HG03280 (cell line): ENCODE data around the gene TNFRSF14.

Source experiments
- ATAC-seq: cut with Tn5 transposase; IDR thresholded peaks from one replicate; pipeline ENCODE4 v1.9.1; 2021; ENCODE audit warnings: mild to moderate bottlenecking, moderate library complexity; ENCODE audit not compliant: unreplicated experiment

TNFRSF14 gene

DNA sequence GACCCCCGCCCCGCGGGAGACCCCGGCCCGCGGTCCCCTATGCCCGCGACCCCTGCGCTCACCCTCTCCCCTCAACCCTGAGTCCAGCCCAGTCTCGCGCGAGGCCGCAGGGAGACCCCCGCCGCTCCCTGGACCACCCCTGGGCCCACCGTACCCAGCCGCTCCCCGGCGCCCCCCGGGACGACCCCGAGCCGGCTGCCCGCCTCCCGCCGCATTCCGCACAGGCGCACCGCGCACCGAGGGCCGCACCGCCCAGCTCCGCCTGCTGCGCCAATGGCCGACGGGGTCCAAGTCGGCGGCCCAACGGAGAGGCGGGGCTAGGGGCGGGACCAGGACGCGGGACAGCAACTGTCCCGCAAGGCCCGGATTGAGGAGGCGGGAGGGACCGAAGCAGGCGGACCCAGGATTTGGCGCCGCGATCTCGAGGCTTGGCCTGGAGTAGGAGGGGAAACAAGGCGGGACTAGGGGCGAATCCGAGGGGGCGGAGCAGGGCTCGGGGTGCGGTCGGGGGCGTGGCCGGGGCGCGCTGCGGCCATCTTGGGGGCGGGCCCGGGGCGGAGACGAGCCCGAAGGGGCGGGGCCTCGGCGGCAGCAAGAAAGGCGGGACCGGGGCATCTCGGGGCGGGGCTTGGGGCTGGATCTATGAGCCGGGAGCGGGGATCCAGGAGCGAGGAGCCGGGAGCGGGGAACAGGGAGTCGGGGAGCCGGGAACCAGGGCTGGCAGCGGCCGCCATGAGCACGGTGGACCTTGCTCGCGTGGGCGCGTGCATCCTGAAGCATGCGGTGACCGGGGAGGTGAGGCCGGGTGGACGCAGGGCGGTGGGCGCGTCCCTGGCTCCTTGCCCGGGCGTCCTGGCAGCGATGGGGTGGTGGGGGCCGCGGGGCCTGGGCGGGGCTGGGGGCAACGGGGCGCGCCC, 30.2 kb downstream of the TNFRSF14 start, which contains the start of gene PRXL2B:
PRXL2B (plus strand) TSS at position 624 of the 917 bp plus-strand sequence; CDS start at position 733, 109 bp downstream.
- ATAC-seq: peak; percentile 73

DNA sequence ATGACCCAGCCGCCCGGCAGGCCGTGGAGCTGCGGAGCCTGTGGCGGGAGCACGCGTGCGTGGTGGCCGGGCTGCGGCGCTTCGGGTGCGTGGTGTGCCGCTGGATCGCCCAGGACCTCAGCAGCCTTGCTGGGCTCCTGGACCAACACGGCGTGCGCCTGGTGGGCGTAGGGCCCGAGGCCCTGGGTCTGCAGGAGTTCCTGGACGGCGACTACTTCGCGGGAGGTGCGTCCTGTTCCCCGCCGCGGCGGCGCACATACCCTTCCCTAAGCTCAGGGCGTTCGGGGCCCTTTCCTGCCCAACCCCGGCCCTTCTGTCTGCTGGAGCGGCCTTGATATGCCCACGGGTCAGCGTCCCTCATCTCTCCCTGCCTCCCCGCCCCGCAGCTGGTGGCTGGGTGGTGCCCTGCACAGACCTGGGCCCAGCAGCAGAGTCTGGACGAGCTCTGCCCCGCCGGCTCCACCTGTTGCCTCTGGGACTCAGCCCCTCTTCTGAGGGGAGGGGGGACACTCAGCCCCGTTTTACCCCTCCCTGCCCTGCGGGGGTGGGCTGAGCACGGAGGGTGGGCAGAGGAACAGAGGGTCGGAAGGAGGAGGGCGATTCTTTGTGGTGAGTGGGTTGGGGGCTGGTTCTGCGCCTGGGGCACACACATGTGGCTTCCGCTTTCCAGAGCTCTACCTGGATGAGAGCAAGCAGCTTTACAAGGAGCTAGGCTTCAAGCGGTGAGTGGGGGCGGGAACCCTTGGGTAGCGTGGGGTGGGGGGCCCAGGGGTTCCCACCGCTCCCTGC, 31.1 kb downstream of the TNFRSF14 start:
- ATAC-seq: peak; percentile 1

DNA sequence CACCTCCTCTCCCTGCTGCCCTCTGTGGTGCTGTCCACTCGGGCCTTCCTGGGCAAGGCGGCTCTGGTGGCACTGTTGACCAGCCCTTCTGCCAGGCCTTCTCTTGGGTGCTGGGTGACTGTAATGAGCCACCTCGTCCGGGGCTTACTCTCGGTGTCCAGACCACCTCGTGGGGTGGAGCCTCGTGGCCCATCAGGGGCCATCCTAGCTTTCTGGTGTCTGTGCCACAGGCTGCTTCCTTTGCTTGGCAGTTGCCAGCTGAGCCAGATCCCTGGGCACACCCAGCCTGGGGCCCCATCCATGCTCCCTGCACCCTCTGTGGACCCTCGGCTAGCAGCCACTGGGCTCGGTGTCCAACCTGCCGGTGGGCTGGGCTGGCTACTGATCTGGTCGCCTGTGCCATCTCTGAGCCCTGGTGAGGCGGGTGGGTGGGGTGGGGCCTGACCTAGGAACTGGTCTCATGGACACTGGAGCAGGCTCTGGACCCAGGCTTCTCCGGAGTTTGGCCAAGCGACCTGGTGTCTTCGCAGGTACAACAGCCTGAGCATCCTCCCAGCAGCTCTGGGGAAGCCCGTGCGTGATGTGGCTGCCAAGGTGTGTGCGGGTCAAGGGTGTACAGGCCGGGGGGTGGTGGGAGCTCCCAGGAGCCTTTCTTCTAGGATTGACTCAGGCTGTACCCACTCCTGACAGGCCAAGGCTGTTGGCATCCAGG, 31.8 kb downstream of the TNFRSF14 start:
- ATAC-seq: no peak

DNA sequence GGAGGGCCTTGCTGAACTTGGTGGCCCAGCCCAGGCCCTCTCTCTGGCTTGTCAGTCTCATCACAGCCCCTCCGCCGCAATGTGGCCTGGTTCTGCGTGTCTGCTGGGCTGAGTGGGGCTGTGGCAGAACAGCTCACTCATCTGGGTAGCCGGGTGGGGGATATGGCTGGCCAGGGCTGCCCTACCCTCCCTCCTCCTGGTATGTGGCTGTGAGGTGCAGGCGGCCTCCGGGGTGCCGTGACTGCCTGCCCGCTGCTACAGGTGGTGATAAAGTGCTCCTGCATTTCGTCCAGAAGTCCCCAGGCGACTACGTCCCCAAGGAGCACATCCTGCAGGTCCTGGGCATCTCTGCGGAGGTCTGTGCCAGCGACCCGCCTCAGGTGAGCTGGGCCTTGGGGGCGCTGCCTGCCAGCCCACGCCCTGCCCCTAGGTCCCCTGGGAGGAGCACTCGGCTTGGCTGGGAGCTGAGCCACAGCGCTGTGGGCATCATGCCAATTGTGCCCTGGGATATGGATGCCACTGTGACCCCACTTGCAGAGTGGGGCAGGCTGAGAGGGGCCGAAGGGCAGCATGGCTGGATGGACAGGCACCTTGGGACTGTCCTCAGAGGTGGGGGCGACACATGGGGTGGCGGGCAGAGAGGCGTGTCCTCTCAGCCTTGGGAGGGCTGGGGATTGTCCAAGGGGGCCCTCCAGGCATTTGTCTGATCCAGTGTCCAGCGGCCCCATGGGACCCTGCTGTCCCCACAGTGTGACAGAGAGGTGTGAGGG, 32.7 kb downstream of the TNFRSF14 start:
- no peak for ATAC-seq

DNA sequence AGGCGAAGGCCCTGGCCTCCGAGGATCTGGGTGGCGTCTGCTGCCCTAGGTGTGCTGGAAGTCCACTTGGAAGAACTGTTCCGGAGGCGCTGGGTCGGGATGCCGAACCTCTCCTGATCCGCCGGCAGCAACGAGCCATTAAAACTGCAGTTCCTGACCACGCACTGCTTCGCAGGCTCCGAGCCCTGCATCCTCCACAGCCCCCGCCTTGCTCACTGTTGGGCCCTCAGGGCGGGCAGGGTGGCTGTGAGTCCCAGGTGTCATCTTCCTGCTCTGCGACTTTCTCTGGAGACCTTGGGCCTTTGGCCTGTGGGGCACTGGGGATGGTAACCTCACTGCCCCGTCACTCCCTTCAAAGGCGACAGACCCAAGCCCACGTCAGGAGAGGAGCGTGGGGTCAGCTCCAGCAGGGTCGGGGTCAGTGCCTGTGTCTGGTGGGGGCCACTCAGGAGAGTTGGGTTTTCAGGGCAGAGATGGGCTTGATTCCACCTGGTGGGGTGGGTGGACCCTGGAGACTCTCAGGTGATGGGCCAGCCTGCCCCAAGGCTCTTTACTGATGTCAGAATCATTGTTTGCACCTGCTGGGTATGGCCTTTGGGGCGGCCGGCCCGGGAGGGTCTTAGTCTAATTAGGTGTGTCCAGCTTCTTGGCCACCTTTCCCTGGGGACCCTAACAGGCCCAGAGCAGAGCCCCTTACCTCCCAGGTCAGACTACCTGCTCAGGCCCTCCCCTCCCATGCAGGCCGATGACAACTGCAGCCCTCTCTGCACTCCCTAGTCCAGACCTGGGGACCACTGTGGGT, 33.5 kb downstream of the TNFRSF14 start:
- ATAC-seq: no peak

DNA sequence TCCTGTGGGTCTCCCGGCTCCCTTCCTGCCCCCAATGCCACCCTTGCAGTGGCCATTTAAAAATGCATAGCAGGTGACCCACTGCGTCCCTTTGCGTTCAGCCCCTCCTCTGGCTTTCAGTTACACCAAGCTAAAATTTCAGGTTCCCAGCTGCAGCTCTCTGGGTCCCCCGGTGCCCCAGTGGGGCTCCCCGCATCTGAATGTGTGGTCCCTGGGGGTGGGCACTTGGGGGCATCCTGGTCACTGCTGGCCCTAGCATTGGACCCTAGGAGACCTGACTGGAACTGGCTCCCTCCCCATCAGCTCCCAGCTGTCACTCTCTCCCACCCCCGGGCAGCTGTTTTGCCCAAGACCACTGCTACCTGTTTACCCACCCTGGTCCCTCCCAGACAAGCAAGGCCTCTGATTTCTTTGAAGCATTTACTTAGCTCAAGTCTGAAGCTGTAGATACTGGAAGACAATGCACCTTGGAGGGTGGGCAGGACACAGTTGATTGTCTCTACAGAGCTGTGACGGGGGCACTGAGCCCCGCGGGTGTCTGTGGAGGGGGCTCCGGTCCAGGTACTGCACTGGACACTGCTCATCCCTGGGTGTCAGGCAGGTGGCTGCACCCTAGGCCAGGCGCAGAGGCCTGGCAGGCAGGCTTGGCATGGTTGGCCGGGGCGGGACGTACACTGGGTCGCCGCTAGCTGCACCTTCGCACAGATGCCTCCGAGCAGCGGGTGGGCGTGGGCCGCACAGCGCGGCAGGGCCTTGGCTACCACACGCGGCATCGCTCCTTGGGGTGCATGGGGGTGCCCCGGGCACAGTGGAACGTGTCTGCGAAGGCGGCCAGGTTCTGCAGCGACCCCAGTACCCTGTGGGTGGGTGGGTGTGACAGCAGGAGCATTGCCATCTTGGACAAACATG, 34.3 kb downstream of the TNFRSF14 start:
- ATAC-seq: no peak

DNA sequence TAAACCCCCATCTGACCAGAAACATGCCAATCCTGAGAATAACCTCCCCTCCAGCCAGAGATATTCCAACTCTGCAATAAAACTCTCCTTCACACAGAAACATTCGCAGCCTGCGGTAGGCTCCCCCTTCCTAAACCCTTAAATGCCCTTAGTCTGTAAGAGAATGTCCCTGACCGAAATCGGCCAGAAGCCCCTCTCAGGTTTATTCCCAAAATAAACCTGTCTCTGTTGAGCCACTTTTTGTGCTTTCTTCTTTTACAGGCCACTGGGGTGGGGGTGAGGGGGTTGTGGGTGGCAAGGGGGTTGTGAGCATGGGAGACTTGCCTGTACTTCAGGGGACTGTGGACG, 35.0 kb downstream of the TNFRSF14 start:
- ATAC-seq: no peak

DNA sequence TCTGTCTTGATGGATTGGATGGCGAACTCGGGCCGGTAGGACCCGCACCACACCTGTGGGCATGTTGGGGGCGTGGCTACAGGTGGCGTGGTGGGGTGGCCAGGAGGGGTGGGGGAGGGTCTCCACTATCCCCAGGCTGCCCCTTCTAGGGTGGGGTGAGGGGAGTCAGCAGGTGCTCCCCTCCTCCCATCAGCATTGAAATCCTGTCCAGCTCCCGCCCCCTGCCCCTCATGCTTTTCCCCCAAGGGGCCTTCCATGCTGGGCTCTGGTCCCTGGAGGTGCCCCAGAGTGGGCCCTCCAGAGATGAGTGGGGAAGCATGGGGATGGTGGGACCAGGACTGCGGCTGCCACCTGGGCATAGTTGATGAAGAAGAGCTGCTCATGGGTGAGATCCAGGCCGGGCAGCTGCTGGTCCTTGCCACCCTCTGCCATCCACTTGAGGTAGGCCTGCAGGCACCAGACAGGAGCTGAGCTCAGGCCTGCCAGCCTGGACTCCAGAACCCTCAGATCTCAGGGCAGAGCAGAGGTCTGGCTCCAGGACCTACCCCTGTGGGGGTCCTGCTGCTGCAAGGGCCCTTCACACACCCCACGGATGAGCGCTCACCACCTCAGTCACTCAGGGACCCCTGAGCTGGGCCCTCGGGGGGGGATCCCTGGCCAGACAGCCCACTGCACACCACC, 35.5 kb downstream of the TNFRSF14 start:
- no peak for ATAC-seq

DNA sequence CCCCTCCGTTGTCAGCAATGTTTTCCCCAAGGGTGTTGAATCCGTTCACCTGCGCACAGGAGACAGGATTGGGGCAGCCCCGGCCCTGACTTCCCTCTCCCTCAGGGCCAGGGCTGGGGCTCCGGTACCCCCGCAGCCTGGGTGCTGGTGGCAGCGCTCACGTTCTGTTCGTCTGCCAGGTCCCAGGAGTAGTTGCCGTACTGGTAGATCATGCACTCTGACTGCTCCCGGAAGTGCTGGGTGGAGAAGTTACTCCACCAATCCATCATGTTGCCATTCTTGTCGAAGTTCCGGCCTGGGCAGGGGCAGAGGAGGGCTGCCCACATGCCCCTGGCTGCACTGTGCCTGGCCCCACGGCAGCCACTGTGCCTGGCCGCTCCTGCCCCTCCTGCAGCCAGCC, 36.5 kb downstream of the TNFRSF14 start:
- ATAC-seq: no peak

DNA sequence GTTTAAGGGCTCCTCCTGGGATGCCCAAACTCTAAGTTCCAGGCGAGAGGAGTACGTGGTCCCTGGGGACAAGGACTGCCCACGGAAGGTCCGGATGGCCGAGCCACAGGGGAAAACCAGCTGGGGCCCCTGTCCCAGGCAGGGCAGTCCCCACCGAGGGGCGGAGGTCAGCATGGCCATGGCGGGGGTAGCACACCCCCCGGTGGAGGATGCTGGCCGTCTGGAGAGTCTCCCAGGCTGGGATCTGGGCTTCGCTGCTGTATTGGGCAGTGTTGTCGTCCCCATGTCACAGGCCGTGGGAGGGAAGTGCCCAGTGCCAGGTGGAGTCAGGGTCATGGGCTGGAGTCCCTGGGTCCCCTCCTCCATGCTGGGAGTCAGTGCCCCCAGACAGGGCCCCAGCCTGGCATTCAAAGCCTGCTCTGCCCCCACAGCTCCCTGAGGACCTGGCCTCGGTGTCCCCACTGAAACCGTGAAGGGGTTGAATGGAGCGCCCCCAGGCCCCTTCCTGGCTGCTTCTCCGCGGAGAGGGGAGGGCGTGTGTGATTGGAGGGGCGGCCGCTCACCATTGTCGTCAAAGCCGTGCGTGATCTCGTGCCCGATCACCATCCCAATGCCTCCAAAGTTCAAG, 37.2 kb downstream of the TNFRSF14 start:
- no peak for ATAC-seq

DNA sequence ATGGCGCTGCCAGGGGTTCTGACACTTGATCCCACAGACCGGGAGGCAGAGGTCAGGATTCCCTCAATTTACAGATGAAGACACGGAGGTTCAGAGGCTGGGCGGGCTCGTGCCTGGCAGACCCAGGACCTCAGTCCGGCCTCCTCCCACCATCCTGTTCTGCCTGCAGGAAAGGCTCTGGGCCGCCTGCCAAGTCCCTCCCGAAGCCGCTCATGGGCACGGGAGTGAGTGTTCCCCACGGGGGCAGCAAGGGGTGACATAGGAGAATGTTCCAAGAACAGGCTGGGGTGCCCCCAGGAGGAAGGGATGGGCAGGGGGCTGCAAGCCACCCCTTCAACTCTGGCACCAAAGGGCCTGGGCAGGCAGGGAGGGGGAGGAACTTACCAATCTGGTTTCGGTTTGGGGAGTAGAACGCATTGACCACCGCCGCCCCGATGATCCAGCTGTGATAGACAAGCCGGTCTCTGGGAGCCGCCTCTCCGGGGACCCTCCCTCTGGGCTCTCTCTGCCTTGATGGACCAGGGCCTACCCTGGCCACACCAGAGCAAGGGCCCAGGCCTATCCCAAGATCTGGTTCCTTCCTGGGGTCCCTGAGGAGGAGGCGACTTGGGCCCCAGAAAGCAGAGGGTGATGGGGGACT, 38.0 kb downstream of the TNFRSF14 start:
- no peak for ATAC-seq

DNA sequence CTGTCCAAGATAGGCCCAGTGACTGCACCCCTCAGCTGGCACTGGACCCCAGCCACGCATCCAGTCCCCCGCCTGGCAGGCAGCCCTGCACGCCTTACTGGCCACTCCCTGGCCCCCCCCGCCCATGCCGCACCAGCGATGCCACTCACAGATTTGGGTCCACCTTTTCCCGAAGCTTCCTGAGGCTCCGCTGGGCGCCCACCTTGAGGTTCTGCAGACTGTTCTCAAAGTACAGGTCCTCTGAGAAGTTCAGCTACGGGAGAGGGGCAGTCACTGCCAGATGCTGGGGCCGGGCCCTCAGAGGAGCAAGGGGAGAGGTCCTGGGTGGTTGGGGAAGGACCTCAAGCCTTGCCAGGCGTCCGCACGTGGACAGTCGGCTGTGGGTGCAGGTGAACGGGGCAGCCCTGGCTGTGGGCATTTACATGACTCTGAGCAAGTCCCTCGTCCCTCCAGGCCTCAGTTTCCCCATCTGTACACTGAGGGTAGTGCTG, 38.5 kb downstream of the TNFRSF14 start:
- ATAC-seq: no peak

DNA sequence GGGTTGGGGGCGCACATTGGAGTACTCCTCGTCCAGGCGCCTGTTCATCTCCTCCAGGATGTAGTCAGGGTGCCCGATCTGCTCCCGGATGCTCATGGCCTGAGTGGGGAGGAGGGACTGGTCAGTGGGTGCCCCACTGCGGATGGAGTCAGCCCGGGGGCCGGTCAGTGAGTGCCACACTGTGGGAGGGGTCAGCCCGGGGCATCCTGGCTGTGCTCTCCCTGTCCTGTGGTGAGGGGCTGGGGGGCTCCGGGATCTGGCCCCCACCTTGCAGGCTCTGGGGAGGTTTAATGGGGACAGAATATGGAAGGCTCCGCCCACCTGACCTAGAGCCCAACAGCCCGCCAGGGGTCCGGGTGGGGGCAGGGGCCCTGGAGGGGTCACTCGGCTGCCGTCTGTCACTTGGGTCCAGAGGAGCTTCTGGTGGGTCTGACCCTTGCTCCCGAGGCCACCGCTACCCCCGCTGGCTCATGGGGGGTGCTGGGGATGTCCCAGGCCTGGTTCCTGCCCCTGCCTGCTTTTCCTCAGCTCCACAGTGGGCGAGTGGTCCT, 39.2 kb downstream of the TNFRSF14 start:
- ATAC-seq: no peak

DNA sequence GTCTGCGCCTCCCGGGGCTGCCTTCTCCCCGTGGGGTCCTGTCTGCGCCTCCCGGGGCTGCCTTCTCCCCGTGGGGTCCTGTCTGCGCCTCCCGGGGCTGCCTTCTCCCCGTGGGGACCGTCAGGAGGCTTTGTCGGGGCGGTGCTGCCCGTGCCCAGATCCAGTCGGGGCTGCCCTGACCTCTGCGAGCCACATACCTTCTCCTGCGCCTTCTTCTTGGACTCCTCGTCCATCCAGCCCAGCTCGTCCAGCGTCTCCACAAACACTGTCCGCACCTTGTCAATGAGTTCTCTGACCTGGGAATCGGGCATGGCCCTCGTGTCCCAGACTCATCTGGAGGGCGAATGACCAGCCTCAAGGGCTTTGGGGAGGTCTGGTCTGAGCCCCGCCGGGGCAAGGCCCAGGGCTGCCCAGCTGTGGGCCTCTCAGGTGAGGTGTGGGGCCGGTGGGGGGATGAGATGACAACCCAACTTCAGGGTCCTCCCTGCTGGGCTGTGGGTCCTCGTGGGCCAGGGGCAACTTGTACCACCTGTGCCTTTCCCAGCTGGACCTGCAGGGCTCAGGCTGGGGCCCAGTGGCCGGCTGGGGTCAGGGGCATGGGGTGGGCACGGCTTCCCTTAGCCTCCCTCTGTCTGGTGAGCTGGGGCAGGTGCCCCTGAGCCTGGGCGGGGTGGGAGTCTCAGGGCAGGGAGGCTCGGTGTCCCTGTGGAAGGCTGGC, 39.8 kb downstream of the TNFRSF14 start:
- no peak for ATAC-seq

DNA sequence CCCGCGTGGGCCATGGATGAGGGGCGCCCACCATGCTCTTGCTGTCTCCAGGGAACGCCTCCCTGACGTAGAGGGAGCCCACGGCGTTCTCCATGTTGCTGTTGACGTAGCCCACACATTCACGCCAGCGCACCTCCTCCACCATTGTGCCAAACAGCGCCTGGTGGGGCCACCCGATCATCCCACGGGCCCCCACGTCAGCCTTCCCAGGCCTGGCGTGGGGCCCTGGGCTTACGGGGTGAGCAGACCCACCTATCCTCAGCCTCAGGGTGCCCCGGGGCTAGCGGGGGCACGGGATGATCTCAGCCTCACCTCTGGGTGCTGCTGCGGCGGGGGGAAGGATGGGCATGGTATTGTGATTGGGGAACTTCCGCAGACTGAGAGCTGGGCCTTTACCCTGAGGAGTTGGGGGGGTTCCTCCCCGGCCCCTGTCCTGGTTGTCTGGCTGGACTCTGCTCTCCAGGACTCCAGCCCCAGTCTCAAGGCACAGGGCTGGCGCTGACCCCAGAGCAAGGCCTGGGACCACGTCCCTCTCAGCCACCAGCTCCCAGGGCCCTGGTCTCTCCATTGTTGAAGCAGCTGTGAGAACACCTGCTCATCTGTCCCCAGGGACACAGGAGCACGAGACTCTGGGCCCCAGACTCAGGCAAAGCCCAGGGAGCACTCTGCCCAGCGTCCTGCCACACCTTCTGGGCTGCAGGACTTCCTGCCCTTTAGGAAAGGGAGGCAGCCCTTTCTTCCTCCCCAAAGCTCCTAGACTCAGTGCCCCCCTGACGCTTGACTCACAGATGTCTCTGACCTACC, 40.6 kb downstream of the TNFRSF14 start:
- no peak for ATAC-seq
